H9 (cell line): ENCODE data around the gene ROBO1. TPM values are rescaled to one million over a fixed set of nuclear protein-coding genes. Genes with fewer than 3 reads are reported as not detected.

Source experiments
- DNase-seq: peaks from one replicate; pipeline ENCODE4 v3.0.0-alpha.2; 2017
- H2AFZ ChIP-seq: one replicate; pipeline ENCODE4 v1.6.1; 2013; ENCODE audit warnings: mild to moderate bottlenecking, low read length, control low read depth, moderate library complexity
- H2AK5ac ChIP-seq: 2 replicates; pipeline ENCODE4 v1.6.1; 2013; ENCODE audit warnings: low read length, control low read depth, mixed read lengths; ENCODE audit not compliant: insufficient read length
- H2BK120ac ChIP-seq: one replicate; pipeline ENCODE4 v1.6.1; 2013; ENCODE audit warnings: low read depth, mild to moderate bottlenecking, low read length, control low read depth, inconsistent platforms; ENCODE audit not compliant: poor library complexity, severe bottlenecking
- H2BK12ac ChIP-seq: 2 replicates; pipeline ENCODE4 v1.6.1; 2013; ENCODE audit warnings: low read length, control low read depth, mixed read lengths, low read depth; ENCODE audit not compliant: insufficient read length
- H2BK15ac ChIP-seq: 2 replicates; pipeline ENCODE4 v1.6.1; 2013; ENCODE audit warnings: low read depth, low read length, control low read depth
- H2BK20ac ChIP-seq: one replicate; pipeline ENCODE4 v1.6.1; 2013; ENCODE audit warnings: low read depth, mild to moderate bottlenecking, low read length, control low read depth, inconsistent platforms; ENCODE audit not compliant: poor library complexity, severe bottlenecking
- H2BK5ac ChIP-seq: 2 replicates; pipeline ENCODE4 v1.6.1; 2013; ENCODE audit warnings: low read length, control low read depth, mixed read lengths; ENCODE audit not compliant: insufficient read length
- H3K14ac ChIP-seq: 2 replicates; pipeline ENCODE4 v1.6.1; 2013; ENCODE audit warnings: low read length, control low read depth; ENCODE audit not compliant: insufficient read depth
- H3K18ac ChIP-seq: 2 replicates; pipeline ENCODE4 v1.6.1; 2013; ENCODE audit warnings: low read depth, mild to moderate bottlenecking, mixed read lengths, low read length, control low read depth; ENCODE audit not compliant: insufficient read length
- H3K23ac ChIP-seq: 2 replicates; pipeline ENCODE4 v1.6.1; 2013; ENCODE audit warnings: low read length, control low read depth, mixed read lengths, low read depth; ENCODE audit not compliant: insufficient read length
- H3K23me2 ChIP-seq: 2 replicates; pipeline ENCODE4 v1.6.1; 2013; ENCODE audit warnings: low read depth, mild to moderate bottlenecking, mixed read lengths, low read length, control low read depth; ENCODE audit not compliant: insufficient read length, poor library complexity, severe bottlenecking
- H3K27ac ChIP-seq: 2 replicates; pipeline ENCODE4 v1.5.1; 2013; ENCODE audit warnings: low read length, control low read depth, mixed read lengths, low read depth; ENCODE audit not compliant: insufficient read length
- H3K27me3 ChIP-seq: 2 replicates; pipeline ENCODE4 v1.6.1; 2013; ENCODE audit warnings: low read length, control low read depth, inconsistent platforms; ENCODE audit not compliant: insufficient read depth
- H3K4ac ChIP-seq: 2 replicates; pipeline ENCODE4 v1.6.1; 2013; ENCODE audit warnings: low read depth, mild to moderate bottlenecking, control low read depth, inconsistent platforms, low read length, moderate library complexity
- H3K4me1 ChIP-seq: 2 replicates; pipeline ENCODE4 v1.6.1; 2013; ENCODE audit warnings: low read length, control low read depth, inconsistent platforms; ENCODE audit not compliant: insufficient read depth
- H3K4me2 ChIP-seq: 2 replicates; pipeline ENCODE4 v1.6.1; 2013; ENCODE audit warnings: low read length, control low read depth, mixed read lengths; ENCODE audit not compliant: insufficient read length, insufficient read depth
- H3K56ac ChIP-seq: 2 replicates; pipeline ENCODE4 v1.6.1; 2013; ENCODE audit warnings: low read depth, mild to moderate bottlenecking, mixed read lengths, low read length, control low read depth; ENCODE audit not compliant: insufficient read length
- H3K79me1 ChIP-seq: 2 replicates; pipeline ENCODE4 v1.6.1; 2013; ENCODE audit warnings: low read depth, mild to moderate bottlenecking, moderate library complexity, low read length, control low read depth, inconsistent platforms; ENCODE audit not compliant: insufficient read depth, poor library complexity, severe bottlenecking
- H3K79me2 ChIP-seq: 2 replicates; pipeline ENCODE4 v1.6.1; 2013; ENCODE audit warnings: low read length, control low read depth, inconsistent platforms; ENCODE audit not compliant: insufficient read depth
- H3K9ac ChIP-seq: 2 replicates; pipeline ENCODE4 v1.6.1; 2013; ENCODE audit warnings: low read length, control low read depth, mixed read lengths; ENCODE audit not compliant: insufficient read length; ENCODE audit errors: extremely low read depth
- H3K9me3 ChIP-seq: one replicate; pipeline ENCODE4 v1.6.1; 2013; ENCODE audit warnings: low read depth, low read length, inconsistent platforms; ENCODE audit not compliant: control insufficient read depth
- H3T11ph ChIP-seq: one replicate; pipeline ENCODE4 v1.6.1; 2013; ENCODE audit warnings: mild to moderate bottlenecking, low read length, control low read depth, inconsistent platforms
- H4K20me1 ChIP-seq: one replicate; pipeline ENCODE4 v1.6.1; 2013; ENCODE audit not compliant: control insufficient read depth, insufficient read length, insufficient read depth
- H4K5ac ChIP-seq: 2 replicates; pipeline ENCODE4 v1.6.1; 2013; ENCODE audit warnings: low read depth, mild to moderate bottlenecking, mixed read lengths, low read length, control low read depth; ENCODE audit not compliant: insufficient read length
- H4K8ac ChIP-seq: replicated peaks from 2 replicates; pipeline ENCODE4 v1.6.1; 2013; ENCODE audit warnings: low read length, control low read depth, mixed read lengths, low read depth; ENCODE audit not compliant: insufficient read length
- H4K91ac ChIP-seq: 2 replicates; pipeline ENCODE4 v1.6.1; 2013; ENCODE audit warnings: low read depth, mild to moderate bottlenecking, moderate library complexity, mixed read lengths, low read length, control low read depth; ENCODE audit not compliant: insufficient read length
- H3K27ac Mint-ChIP-seq, 3 experiments: 2 replicates in 2 of 3; 3 replicates in 1 of 3; pipeline ENCODE4 v1.8.0; 2020 to 2021; ENCODE audit warnings: mixed read lengths in 3 of 3, mild to moderate bottlenecking in 1 of 3, moderate library complexity in 1 of 3
- H3K27me3 Mint-ChIP-seq: 2 replicates; pipeline ENCODE4 v1.8.0; 2021; ENCODE audit warnings: low read depth, mild to moderate bottlenecking, moderate library complexity, mixed read lengths
- H3K36me3 Mint-ChIP-seq, 3 experiments: 2 replicates in 2 of 3; 3 replicates in 1 of 3; pipeline ENCODE4 v1.8.0; 2020 to 2021; ENCODE audit warnings: low read depth in 3 of 3, mixed read lengths in 3 of 3; ENCODE audit not compliant: insufficient read depth in 1 of 3
- H3K4me1 Mint-ChIP-seq, 2 experiments: 2 replicates each; pipeline ENCODE4 v1.8.0; 2020; ENCODE audit warnings: mixed read lengths in 2 of 2
- H3K4me3 Mint-ChIP-seq, 2 experiments: 2 replicates in 1 of 2; 3 replicates in 1 of 2; pipeline ENCODE4 v1.8.0; 2020 to 2021; ENCODE audit warnings: mild to moderate bottlenecking in 2 of 2, mixed read lengths in 2 of 2, moderate library complexity in 1 of 2
- H3K9me3 Mint-ChIP-seq, 2 experiments: 2 replicates in 1 of 2; 3 replicates in 1 of 2; pipeline ENCODE4 v1.8.0; 2020; ENCODE audit warnings: mild to moderate bottlenecking in 2 of 2, mixed read lengths in 2 of 2, moderate library complexity in 1 of 2
- total RNA-seq: library from RNA; stranded (reverse); gene quantifications from 2 replicates; pipeline ENCODE4 v1.2.1, GENCODE V29; 2021
- TF ChIP-seq, protein P1 (sequence below): fragments of 200-600 bp; sonication (generic); conservative IDR thresholded peaks from 3 replicates; pipeline ENCODE4 v1.8.0; 2021; ENCODE audit warnings: antibody characterized with exemption, mild to moderate bottlenecking

ROBO1 gene
- total RNA-seq, 1 experiment from 2014 or later, result 62.7 TPM

DNA sequence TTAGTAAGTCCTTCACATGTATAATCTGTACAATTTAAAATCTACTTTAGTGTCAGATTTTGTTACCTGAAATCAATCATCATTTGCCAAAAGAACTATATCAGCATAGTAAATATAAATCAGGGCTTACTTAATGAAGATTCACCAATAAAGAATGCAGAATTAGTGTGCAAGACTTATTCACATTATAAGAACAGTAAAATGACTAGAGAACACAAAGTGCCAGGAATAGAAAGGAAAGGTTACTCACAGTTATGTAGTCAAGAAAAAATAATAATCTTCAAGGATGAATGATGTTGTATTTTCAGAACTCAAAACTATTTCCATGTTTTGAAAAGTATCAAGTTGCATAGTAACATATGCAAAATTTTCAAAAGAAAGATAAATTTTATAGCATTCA, 891.9 kb downstream of the ROBO1 start:
- Histone ChIP-seq H3K4me1 (peaks cover 4% of the 10 kb centered on the region; the same call in 1 of the 2 replicates), H4K20me1 (no peaks in the 10 kb centered on the region), H4K5ac (no peak overlapping the region), H3K79me1 (peaks cover 3% of the 10 kb centered on the region), H3K4ac (no peak overlapping the region), H3K27ac (no peak overlapping the region), H3T11ph (no peak overlapping the region), H4K91ac (no peak overlapping the region), H3K9me3 (no peaks in the 10 kb centered on the region), H3K79me2 (no peaks in the 10 kb centered on the region), H3K14ac (no peak overlapping the region), H3K23me2 (no peaks in the 10 kb centered on the region), H2BK120ac (no peak overlapping the region), H2BK20ac (no peak overlapping the region), H3K4me2 (no peak overlapping the region), H3K9ac (no peak overlapping the region), H3K27me3 (no peaks in the 10 kb centered on the region), H2BK15ac (no peak overlapping the region), H4K8ac (no peak overlapping the region), H3K18ac (no peak overlapping the region), H2BK12ac (no peak overlapping the region), H3K56ac (no peak overlapping the region), H3K23ac (no peak overlapping the region), H2BK5ac (no peak overlapping the region), H2AK5ac (no peak overlapping the region), H2AFZ (no peak overlapping the region)
- no peaks in the 10 kb centered on the region for H3K9me3 Mint-ChIP-seq
- no peaks in the 10 kb centered on the region for H3K36me3 Mint-ChIP-seq
- no peaks in the 10 kb centered on the region for H3K27me3 Mint-ChIP-seq
- H3K4me1 Mint-ChIP-seq, result peaks cover 45 to 56% of the 10 kb centered on the region in 2 experiments
- H3K4me3 Mint-ChIP-seq, result no peak overlapping the region
- DNase-seq, result no peak
- peak overlapping the region in 1 of 3 experiments; percentile 30; a peak in 1 of 7 replicates for H3K27ac Mint-ChIP-seq
- TF ChIP-seq, protein P1, sequence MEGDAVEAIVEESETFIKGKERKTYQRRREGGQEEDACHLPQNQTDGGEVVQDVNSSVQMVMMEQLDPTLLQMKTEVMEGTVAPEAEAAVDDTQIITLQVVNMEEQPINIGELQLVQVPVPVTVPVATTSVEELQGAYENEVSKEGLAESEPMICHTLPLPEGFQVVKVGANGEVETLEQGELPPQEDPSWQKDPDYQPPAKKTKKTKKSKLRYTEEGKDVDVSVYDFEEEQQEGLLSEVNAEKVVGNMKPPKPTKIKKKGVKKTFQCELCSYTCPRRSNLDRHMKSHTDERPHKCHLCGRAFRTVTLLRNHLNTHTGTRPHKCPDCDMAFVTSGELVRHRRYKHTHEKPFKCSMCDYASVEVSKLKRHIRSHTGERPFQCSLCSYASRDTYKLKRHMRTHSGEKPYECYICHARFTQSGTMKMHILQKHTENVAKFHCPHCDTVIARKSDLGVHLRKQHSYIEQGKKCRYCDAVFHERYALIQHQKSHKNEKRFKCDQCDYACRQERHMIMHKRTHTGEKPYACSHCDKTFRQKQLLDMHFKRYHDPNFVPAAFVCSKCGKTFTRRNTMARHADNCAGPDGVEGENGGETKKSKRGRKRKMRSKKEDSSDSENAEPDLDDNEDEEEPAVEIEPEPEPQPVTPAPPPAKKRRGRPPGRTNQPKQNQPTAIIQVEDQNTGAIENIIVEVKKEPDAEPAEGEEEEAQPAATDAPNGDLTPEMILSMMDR, result no peak
